Calu3 (cell line): ENCODE data around the gene HMGXB4. TPM values are rescaled to one million over a fixed set of nuclear protein-coding genes. Genes with fewer than 3 reads are reported as not detected.

Experiments used
- BruUV-seq: library from RNA; stranded (reverse); fragments of 400-500 nt; replicated peaks from 2 replicates; lab custom pipeline; 2021; lab: Mats Ljungman, UMichigan
- CTCF ChIA-PET: fragments of 300-600 bp; sonication (Branson Sonifier 250); formaldehyde crosslinking; loops from one replicate; lab custom pipeline; 2022; ENCODE audit warnings: antibody characterized with exemption; lab: Charles Lee
- DNase-seq: peaks from one replicate; pipeline ENCODE4 v3.0.0; 2022
- H3K27ac Mint-ChIP-seq: one replicate; pipeline ENCODE4 v1.8.0; 2022; ENCODE audit warnings: mixed read lengths; ENCODE audit not compliant: unreplicated experiment
- H3K27me3 Mint-ChIP-seq: one replicate; pipeline ENCODE4 v1.8.0; 2022; ENCODE audit warnings: mixed read lengths; ENCODE audit not compliant: unreplicated experiment
- H3K36me3 Mint-ChIP-seq: one replicate; pipeline ENCODE4 v1.8.0; 2022; ENCODE audit warnings: mild to moderate bottlenecking, moderate library complexity, mixed read lengths; ENCODE audit not compliant: insufficient read depth, unreplicated experiment
- H3K4me1 Mint-ChIP-seq: one replicate; pipeline ENCODE4 v1.8.0; 2022; ENCODE audit warnings: mild to moderate bottlenecking, low read depth, mixed read lengths; ENCODE audit not compliant: unreplicated experiment
- H3K4me3 Mint-ChIP-seq: one replicate; pipeline ENCODE4 v1.8.0; 2022; ENCODE audit warnings: mild to moderate bottlenecking, low read depth, moderate library complexity, mixed read lengths; ENCODE audit not compliant: unreplicated experiment
- H3K9me3 Mint-ChIP-seq: one replicate; pipeline ENCODE4 v1.8.0; 2022; ENCODE audit warnings: low read depth, mixed read lengths; ENCODE audit not compliant: unreplicated experiment
- intact Hi-C: fragments of 100-400 bp; cut with micrococcal nuclease; formaldehyde crosslinking; loops from one replicate; pipeline ENCODE4 v1.10.0; 2022; ENCODE audit not compliant: unreplicated experiment
- total RNA-seq: library from RNA; stranded (reverse); gene quantifications from 2 replicates; pipeline ENCODE4 v1.2.3, GENCODE V29; 2022
- TF ChIP-seq, protein P1 (sequence below): fragments of 200-600 bp; IDR thresholded peaks from one replicate; pipeline ENCODE4 v1.8.0; 2022; ENCODE audit warnings: antibody characterized with exemption; ENCODE audit not compliant: unreplicated experiment

The HMGXB4 gene
- total RNA-seq, 1 experiment from 2014 or later: 37.5 TPM

DNA sequence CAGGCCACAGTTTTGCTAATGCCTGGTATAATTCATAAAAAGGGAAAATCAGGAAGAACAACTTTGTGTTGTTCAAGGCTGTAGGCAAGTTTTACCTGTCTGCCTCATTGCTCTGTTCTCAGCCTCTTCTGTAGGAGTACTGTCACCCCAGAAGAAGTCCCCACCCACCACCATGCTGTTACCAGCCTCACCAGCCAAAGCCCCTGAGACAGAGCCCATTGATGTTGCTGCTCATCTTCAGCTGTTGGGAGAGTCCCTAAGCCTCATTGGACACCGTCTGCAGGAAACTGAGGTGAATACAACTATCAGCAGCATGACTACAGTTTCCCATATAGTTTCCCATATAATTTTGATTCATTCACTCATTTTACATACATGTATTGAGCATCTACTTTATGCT lies 30.8 kb downstream of the HMGXB4 start:
- TF ChIP-seq, protein P1, sequence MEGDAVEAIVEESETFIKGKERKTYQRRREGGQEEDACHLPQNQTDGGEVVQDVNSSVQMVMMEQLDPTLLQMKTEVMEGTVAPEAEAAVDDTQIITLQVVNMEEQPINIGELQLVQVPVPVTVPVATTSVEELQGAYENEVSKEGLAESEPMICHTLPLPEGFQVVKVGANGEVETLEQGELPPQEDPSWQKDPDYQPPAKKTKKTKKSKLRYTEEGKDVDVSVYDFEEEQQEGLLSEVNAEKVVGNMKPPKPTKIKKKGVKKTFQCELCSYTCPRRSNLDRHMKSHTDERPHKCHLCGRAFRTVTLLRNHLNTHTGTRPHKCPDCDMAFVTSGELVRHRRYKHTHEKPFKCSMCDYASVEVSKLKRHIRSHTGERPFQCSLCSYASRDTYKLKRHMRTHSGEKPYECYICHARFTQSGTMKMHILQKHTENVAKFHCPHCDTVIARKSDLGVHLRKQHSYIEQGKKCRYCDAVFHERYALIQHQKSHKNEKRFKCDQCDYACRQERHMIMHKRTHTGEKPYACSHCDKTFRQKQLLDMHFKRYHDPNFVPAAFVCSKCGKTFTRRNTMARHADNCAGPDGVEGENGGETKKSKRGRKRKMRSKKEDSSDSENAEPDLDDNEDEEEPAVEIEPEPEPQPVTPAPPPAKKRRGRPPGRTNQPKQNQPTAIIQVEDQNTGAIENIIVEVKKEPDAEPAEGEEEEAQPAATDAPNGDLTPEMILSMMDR: no peak
- Mint-ChIP-seq H3K36me3 (peaks cover 15% of the 10 kb centered on the region), H3K27ac (no peak overlapping the region), H3K4me3 (no peak overlapping the region), H3K9me3 (no peaks in the 10 kb centered on the region), H3K4me1 (no peaks in the 10 kb centered on the region), H3K27me3 (no peaks in the 10 kb centered on the region)
- no peak for DNase-seq
- no TSS peak for BruUV-seq
- CTCF ChIA-PET: no interaction called here
- intact Hi-C loops: no loop called here

- Mint-ChIP-seq H3K4me1 (no peaks in the 10 kb centered on the region), H3K27me3 (no peaks in the 10 kb centered on the region), H3K27ac (no peak overlapping the region), H3K36me3 (peaks cover 18% of the 10 kb centered on the region), H3K9me3 (no peaks in the 10 kb centered on the region), H3K4me3 (no peak overlapping the region)
- CTCF ChIA-PET: no interaction called here
- DNase-seq: no peak
- BruUV-seq: no TSS peak
- intact Hi-C loops: no loop called here
- TF ChIP-seq, protein P1: no peak
These were observed 35.5 kb downstream of the HMGXB4 start for GRCh38 chr22:35292786-35293185.

DNA sequence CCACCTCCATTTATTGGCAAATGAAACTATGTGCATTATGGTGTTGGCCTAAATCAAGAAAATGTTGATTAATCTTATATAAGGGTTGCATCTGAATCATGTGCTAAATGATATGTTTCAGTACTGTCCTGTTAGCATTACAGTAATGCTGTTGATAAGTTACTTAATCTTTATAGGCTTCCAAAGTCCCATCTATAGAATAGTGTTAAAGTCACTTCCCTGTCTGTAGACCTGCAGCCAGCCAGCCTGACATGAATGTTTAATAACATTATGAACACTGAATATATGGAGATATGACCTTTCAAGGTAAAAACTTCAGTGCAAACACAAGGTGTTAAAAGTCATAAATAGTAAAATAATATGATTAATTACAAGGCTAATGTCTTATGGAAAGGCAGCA lies 38.8 kb downstream of the HMGXB4 start:
- peaks cover under 1% of the 10 kb centered on the region for H3K4me1 Mint-ChIP-seq
- no peak overlapping the region for H3K27ac Mint-ChIP-seq
- intact Hi-C loops: no loop called here
- no peaks in the 10 kb centered on the region for H3K9me3 Mint-ChIP-seq
- no peak for DNase-seq
- BruUV-seq: no TSS peak
- H3K4me3 Mint-ChIP-seq: no peak overlapping the region
- peaks cover 2% of the 10 kb centered on the region for H3K27me3 Mint-ChIP-seq
- CTCF ChIA-PET: no interaction called here
- peaks cover 33% of the 10 kb centered on the region for H3K36me3 Mint-ChIP-seq
- TF ChIP-seq, protein P1: no peak

DNA sequence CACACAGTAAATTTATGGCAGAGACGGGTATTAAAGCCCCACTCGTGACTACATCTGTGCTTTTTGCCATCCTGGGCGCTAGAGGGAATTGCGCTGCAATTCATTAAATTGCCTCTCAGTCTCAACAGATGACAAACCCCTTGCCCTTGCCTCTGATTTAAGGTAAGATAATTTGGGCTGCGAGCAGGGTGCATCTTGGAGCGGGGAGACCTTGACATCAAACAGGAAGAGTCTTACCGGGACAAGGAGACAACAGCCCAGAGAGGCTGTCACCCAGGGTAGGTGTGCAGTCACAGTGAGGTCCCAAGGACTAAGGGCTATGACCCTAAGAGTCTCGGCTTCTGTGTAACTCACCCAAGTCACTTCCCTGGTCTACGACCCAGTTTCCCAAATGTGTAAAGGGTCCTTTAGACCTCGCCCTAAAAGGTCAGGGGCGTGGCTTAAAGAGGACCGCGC lies 42.0 kb downstream of the HMGXB4 start:
- intact Hi-C loops: no loop called here
- Mint-ChIP-seq H3K9me3 (no peaks in the 10 kb centered on the region), H3K27ac (peak overlapping the region; percentile 99), H3K4me1 (peaks cover 18% of the 10 kb centered on the region), H3K27me3 (peaks cover 11% of the 10 kb centered on the region), H3K4me3 (peak overlapping the region; percentile 92), H3K36me3 (peaks cover 45% of the 10 kb centered on the region)
- TSS peak; percentile 18 for BruUV-seq
- TF ChIP-seq, protein P1: no peak
- CTCF ChIA-PET: interaction anchor here (0.6 to 3.2 kb wide), 7 partner anchors 13 to 1779 kb away, joined by 3 to 34 read pairs (median 3); no protein-coding TSS in a partner anchor
- no peak for DNase-seq
